Activated CD4-positive, alpha-beta T cell treated with anti-CD3 and anti-CD28 coated beads for 36 hours (primary cell): ENCODE data around the gene DSCAML1. TPM values are rescaled to one million over a fixed set of nuclear protein-coding genes. Genes with fewer than 3 reads are reported as not detected.

Experiments
- ATAC-seq: fragments of 200-7000 bp; cut with Tn5 transposase; one replicate; pipeline ENCODE4 v1.10.0; 2021; ENCODE audit warnings: mild to moderate bottlenecking, moderate library complexity
- CTCF ChIA-PET: fragments of 350-600 bp; sonication (Branson Sonifier 250); formaldehyde crosslinking; loops from one replicate; lab custom pipeline; 2021; ENCODE audit warnings: antibody characterized with exemption; lab: Charles Lee
- POLR2A ChIA-PET: fragments of 350-600 bp; sonication (Branson Sonifier 250); formaldehyde crosslinking; loops from one replicate; lab custom pipeline; 2021; ENCODE audit warnings: antibody characterized with exemption, inconsistent platforms; lab: Charles Lee
- DNase-seq: peaks from one replicate; pipeline ENCODE4 v3.0.0-alpha.2; 2020
- H3K27ac Mint-ChIP-seq: one replicate; pipeline ENCODE4 v1.8.0; 2021; ENCODE audit warnings: mixed read lengths
- H3K27me3 Mint-ChIP-seq: one replicate; pipeline ENCODE4 v1.8.0; 2021; ENCODE audit warnings: mixed read lengths
- H3K36me3 Mint-ChIP-seq: one replicate; pipeline ENCODE4 v1.8.0; 2021; ENCODE audit warnings: low read depth, mixed read lengths
- H3K4me1 Mint-ChIP-seq: one replicate; pipeline ENCODE4 v1.8.0; 2021; ENCODE audit warnings: mixed read lengths
- H3K4me3 Mint-ChIP-seq: one replicate; pipeline ENCODE4 v1.8.0; 2021; ENCODE audit warnings: mild to moderate bottlenecking, moderate library complexity, mixed read lengths
- H3K9me3 Mint-ChIP-seq: one replicate; pipeline ENCODE4 v1.8.0; 2021; ENCODE audit warnings: low read depth, mixed read lengths
- intact Hi-C, 2 experiments: fragments of 100-400 bp; cut with DNase I in 1 of 2; cut with micrococcal nuclease in 1 of 2; formaldehyde crosslinking; loops; one replicate each; pipeline versions ENCODE4 v1.14.2 to v1.15.1; 2022 to 2024; cut with DNase I, micrococcal nuclease
- total RNA-seq, 2 experiments: library from RNA; stranded (reverse); gene quantifications; one replicate each; pipeline ENCODE4 v1.2.3, GENCODE V29; 2021

The DSCAML1 gene
- total RNA-seq, 2 experiments from 2014 or later = 0.05 to 0.67 TPM

DNA sequence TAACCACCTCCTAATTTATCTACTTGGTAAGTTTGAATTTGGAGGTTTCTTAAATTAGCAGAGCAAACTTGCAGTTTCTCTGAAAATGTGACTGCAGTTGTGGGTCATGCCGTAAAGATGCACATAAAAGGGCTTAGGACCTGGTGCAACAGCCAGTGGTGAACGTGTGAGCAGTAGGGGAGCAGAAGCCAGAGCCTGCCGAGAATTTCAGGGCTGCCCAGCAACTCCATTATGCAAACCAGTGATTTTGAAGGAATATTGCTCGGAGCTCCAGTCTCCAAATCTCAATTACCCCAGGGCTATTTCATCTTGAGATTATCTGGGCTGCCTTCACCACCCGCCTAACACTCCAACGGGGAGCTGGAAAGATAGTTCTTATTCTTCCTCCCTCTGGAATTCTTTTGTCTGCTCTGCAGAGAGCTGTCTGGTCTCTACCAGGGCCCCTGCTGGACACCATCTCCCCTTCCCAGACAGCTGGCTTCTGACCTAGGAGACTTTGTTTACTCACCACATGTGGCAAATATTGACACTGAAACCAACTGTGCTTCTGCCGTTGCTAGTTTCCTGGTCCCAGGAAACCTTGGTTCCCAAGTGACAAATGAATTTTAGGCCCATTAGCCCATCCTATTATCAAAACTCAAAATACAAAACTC is 93.9 kb downstream of the DSCAML1 start:
- H3K4me1 Mint-ChIP-seq = peaks cover 2% of the 10 kb centered on the region
- H3K27me3 Mint-ChIP-seq = peaks cover 12% of the 10 kb centered on the region
- no peaks in the 10 kb centered on the region for H3K36me3 Mint-ChIP-seq
- no peak overlapping the region for H3K27ac Mint-ChIP-seq
- CTCF ChIA-PET = no interaction called here
- POLR2A ChIA-PET = no interaction called here
- no peak overlapping the region for H3K4me3 Mint-ChIP-seq
- H3K9me3 Mint-ChIP-seq = no peaks in the 10 kb centered on the region
- intact Hi-C loops = no loop called here
- DNase-seq (no peak), ATAC-seq (no peak)

DNA sequence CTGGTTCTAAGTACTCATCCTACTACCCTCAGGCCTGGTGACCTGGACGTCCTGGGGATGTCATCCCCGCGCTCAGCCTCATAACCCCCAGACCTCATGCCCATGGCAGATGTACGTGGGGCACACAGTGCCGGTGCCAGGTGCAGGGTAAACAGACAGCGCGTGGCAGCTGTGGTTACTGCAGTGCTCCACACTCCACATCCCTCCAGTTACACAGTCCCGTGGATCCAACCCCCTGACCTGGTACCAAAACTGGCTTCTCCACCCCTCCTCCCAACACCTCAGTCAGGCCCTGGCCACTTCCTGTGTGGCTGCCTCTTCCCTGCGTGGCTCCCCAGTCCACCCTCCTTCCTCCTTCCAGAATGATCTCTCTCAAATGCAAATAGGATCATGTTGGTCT is 95.2 kb downstream of the DSCAML1 start:
- H3K9me3 Mint-ChIP-seq = no peaks in the 10 kb centered on the region
- intact Hi-C loops = no loop called here
- H3K36me3 Mint-ChIP-seq = no peaks in the 10 kb centered on the region
- CTCF ChIA-PET = no interaction called here
- peaks cover 12% of the 10 kb centered on the region for H3K27me3 Mint-ChIP-seq
- POLR2A ChIA-PET = no interaction called here
- ATAC-seq = no peak
- no peak for DNase-seq
- peaks cover 2% of the 10 kb centered on the region for H3K4me1 Mint-ChIP-seq
- H3K4me3 Mint-ChIP-seq = no peak overlapping the region
- H3K27ac Mint-ChIP-seq = no peak overlapping the region

DNA sequence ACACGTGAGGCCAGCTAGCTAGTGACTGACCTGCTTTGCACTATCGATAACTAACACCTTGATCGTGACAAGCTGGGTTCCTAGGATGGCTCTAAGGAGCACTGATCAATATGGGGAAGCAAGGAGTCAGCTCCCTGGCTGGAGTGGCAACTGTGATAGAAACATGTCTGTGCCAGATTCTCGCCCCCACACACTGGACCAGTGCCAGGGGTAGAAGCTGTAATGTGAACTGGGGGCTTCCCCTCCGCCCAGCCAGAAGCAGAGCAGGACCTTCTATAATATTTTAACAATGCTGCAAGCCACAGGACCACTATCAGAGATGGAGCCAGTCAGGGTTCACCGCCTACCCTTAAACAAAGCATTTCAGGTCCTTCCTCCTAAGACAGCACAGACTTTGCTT is 96.5 kb downstream of the DSCAML1 start:
- Mint-ChIP-seq H3K27ac (no peak overlapping the region), H3K4me1 (peaks cover 2% of the 10 kb centered on the region), H3K27me3 (peaks cover 12% of the 10 kb centered on the region), H3K36me3 (no peaks in the 10 kb centered on the region), H3K9me3 (no peaks in the 10 kb centered on the region), H3K4me3 (no peak overlapping the region)
- no peak for ATAC-seq
- ChIA-PET POLR2A (no interaction called here), CTCF (interaction anchor here (1.0 to 1.1 kb wide), 2 partner anchors 258 to 275 kb away, joined by 4 to 5 read pairs; no protein-coding TSS in a partner anchor)
- DNase-seq = peak; percentile 16
- intact Hi-C loops = no loop called here

- no peak overlapping the region for H3K4me3 Mint-ChIP-seq
- H3K9me3 Mint-ChIP-seq = no peaks in the 10 kb centered on the region
- ATAC-seq = no peak
- POLR2A ChIA-PET = no interaction called here
- intact Hi-C loops = no loop called here
- CTCF ChIA-PET = no interaction called here
- H3K36me3 Mint-ChIP-seq = no peaks in the 10 kb centered on the region
- H3K27ac Mint-ChIP-seq = no peak overlapping the region
- H3K4me1 Mint-ChIP-seq = peaks cover 2% of the 10 kb centered on the region
- no peak for DNase-seq
- H3K27me3 Mint-ChIP-seq = peaks cover 10% of the 10 kb centered on the region
Measured at GRCh38 chr11:117697319-117697718, 99.7 kb downstream of the DSCAML1 start.

DNA sequence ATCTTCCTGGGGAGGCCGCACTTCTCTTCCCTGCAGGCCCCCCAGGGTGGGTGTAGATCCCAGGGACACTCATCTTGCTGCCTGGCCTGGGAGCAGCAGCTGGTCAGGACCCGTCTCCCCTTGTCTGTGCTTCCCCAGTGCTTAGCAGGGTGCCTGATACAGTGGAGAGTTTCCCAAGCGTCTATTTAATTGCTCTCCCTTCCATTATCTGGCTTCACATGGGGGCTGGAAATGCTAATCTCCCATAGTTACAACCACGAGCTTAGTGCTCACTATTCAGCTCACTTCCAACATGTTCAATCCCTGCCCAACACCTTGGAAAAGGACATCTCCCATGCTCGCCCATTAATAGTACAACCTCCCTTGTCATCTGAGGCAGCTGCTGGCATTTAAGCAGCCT is 100.5 kb downstream of the DSCAML1 start:
- Mint-ChIP-seq H3K27me3 (peaks cover 3% of the 10 kb centered on the region), H3K27ac (no peak overlapping the region), H3K36me3 (no peaks in the 10 kb centered on the region), H3K4me3 (no peak overlapping the region), H3K9me3 (no peaks in the 10 kb centered on the region), H3K4me1 (no peaks in the 10 kb centered on the region)
- no peak for DNase-seq
- POLR2A ChIA-PET = no interaction called here
- no peak for ATAC-seq
- CTCF ChIA-PET = no interaction called here
- intact Hi-C loops = no loop called here

- ChIA-PET CTCF (interaction anchor here (0.6 kb wide), 1 partner anchor 124 kb away, joined by 5 read pairs; no protein-coding TSS in a partner anchor), POLR2A (no interaction called here)
- DNase-seq (no peak), ATAC-seq (no peak)
- no peaks in the 10 kb centered on the region for H3K27me3 Mint-ChIP-seq
- no peak overlapping the region for H3K4me3 Mint-ChIP-seq
- H3K9me3 Mint-ChIP-seq = no peaks in the 10 kb centered on the region
- no peak overlapping the region for H3K27ac Mint-ChIP-seq
- intact Hi-C loops = no loop called here
- no peaks in the 10 kb centered on the region for H3K36me3 Mint-ChIP-seq
- no peaks in the 10 kb centered on the region for H3K4me1 Mint-ChIP-seq
Measured at GRCh38 chr11:117693344-117693743, 103.7 kb downstream of the DSCAML1 start.

DNA sequence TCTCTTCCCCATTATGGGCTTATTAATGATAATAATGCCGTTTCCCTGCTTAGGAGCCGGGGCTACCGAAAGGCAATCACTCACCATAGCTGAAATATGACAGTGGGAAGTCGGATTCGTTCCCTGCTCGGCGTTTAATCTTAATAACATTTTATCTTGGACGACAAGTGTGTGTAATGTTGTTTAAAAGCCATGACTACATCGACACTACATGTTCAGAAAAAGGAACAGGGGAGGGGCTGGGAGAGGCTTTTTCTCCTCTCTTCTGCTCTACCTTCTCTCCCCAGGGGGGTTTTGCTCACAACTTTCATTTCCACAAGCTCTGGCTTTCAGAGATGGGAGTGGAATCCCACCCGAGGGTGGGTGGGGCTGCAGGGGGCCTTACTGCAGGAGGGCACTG is 105.5 kb downstream of the DSCAML1 start:
- Mint-ChIP-seq H3K4me1 (no peaks in the 10 kb centered on the region), H3K36me3 (no peaks in the 10 kb centered on the region), H3K9me3 (no peaks in the 10 kb centered on the region), H3K4me3 (no peak overlapping the region), H3K27me3 (no peaks in the 10 kb centered on the region), H3K27ac (no peak overlapping the region)
- ATAC-seq (no peak), DNase-seq (no peak)
- CTCF ChIA-PET = no interaction called here
- POLR2A ChIA-PET = no interaction called here
- intact Hi-C loops = no loop called here

- ChIA-PET POLR2A (no interaction called here), CTCF (no interaction called here)
- no peak for DNase-seq
- no peaks in the 10 kb centered on the region for H3K36me3 Mint-ChIP-seq
- no peak overlapping the region for H3K4me3 Mint-ChIP-seq
- H3K27ac Mint-ChIP-seq = no peak overlapping the region
- no peaks in the 10 kb centered on the region for H3K4me1 Mint-ChIP-seq
- intact Hi-C loops = no loop called here
- H3K27me3 Mint-ChIP-seq = no peaks in the 10 kb centered on the region
- no peaks in the 10 kb centered on the region for H3K9me3 Mint-ChIP-seq
- no peak for ATAC-seq
Measured at GRCh38 chr11:117691218-117691514, 105.8 kb downstream of the DSCAML1 start.

DNA sequence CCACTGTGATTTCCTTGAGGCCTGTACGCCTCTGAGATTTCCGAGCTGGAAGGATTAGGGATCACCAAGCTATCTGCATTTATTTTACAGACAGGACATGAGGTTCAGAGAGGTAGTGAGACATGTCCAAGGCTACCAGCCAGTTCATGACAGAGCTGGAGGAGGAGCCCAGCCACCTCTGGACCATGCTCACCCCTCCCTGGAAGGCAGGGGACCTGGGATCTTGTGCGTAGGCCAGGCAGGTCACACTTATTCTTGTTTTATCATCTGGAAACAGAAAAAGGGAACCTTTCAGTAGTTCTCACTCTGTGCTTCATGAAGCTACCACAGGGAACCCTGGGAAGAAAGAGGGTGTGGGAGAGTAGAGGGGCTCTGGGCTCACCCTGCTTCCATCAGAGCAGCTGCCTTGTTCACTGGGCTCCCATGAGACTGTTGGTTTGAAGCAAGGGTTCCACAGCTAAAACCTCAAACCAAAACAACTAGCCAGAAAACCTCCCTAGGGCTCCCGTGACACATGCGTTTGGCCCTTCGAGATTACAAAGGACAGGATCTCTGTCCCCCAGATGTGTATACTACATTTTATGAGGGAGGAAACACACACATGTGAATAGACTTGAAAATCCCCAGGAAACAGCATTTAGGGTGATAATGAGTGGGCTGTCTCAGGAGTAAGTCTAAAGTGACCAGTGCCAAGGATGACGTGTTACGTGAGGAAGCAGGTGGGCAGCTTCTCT is 106.4 kb downstream of the DSCAML1 start:
- Mint-ChIP-seq H3K36me3 (no peaks in the 10 kb centered on the region), H3K27ac (no peak overlapping the region), H3K9me3 (no peaks in the 10 kb centered on the region), H3K27me3 (no peaks in the 10 kb centered on the region), H3K4me3 (no peak overlapping the region), H3K4me1 (no peaks in the 10 kb centered on the region)
- ATAC-seq (no peak), DNase-seq (no peak)
- POLR2A ChIA-PET = no interaction called here
- CTCF ChIA-PET = no interaction called here
- intact Hi-C loops = no loop called here

- DNase-seq = no peak
- H3K4me3 Mint-ChIP-seq = no peak overlapping the region
- ATAC-seq = no peak
- ChIA-PET CTCF (no interaction called here), POLR2A (interaction anchor here (0.6 kb wide), 1 partner anchor 1139 kb away, joined by 3 read pairs; no protein-coding TSS in a partner anchor)
- H3K27ac Mint-ChIP-seq = no peak overlapping the region
- no peaks in the 10 kb centered on the region for H3K36me3 Mint-ChIP-seq
- H3K27me3 Mint-ChIP-seq = no peaks in the 10 kb centered on the region
- no peaks in the 10 kb centered on the region for H3K9me3 Mint-ChIP-seq
- no peaks in the 10 kb centered on the region for H3K4me1 Mint-ChIP-seq
- intact Hi-C loops = no loop called here
Measured at GRCh38 chr11:117688255-117688797, 108.7 kb downstream of the DSCAML1 start.

- Mint-ChIP-seq H3K27ac (no peak overlapping the region), H3K36me3 (no peaks in the 10 kb centered on the region), H3K4me3 (no peak overlapping the region), H3K4me1 (no peaks in the 10 kb centered on the region), H3K27me3 (peaks cover 2% of the 10 kb centered on the region), H3K9me3 (no peaks in the 10 kb centered on the region)
- ChIA-PET CTCF (interaction anchor here (0.9 kb wide), 1 partner anchor 35 kb away, joined by 3 read pairs; no protein-coding TSS in a partner anchor), POLR2A (no interaction called here)
- ATAC-seq (no peak), DNase-seq (no peak)
- intact Hi-C loops = no loop called here
Measured at GRCh38 chr11:117687776-117688175, 109.2 kb downstream of the DSCAML1 start.

GRCh38 chr11:117686711-117687110 is 110.3 kb downstream of the DSCAML1 start:
- DNase-seq (no peak), ATAC-seq (no peak)
- Mint-ChIP-seq H3K27ac (no peak overlapping the region), H3K27me3 (peaks cover 2% of the 10 kb centered on the region), H3K9me3 (no peaks in the 10 kb centered on the region), H3K4me1 (no peaks in the 10 kb centered on the region), H3K4me3 (no peak overlapping the region), H3K36me3 (no peaks in the 10 kb centered on the region)
- intact Hi-C loops = no loop called here
- ChIA-PET CTCF (no interaction called here), POLR2A (no interaction called here)
